Fibroblast of lung (primary cell): Measurements from ENCODE around the gene GPC5.

ENCODE experiments used
- CTCF ChIP-seq, 2 donors: IDR thresholded peaks in 1 of 2; conservative IDR thresholded peaks in 1 of 2; 1 replicate in 1 of 2; 2 replicates in 1 of 2; pipeline ENCODE4 v1.5.1; 2011 to 2012; ENCODE audit warnings: low read length in 2 of 2, control low read depth in 1 of 2, inconsistent platforms in 1 of 2, low read depth in 1 of 2, mild to moderate bottlenecking in 1 of 2
- EZH2 ChIP-seq: IDR thresholded peaks from 2 replicates; pipeline ENCODE4 v1.5.1; 2012; ENCODE audit warnings: low read length, control low read depth, mild to moderate bottlenecking; ENCODE audit errors: missing control alignments

- TF ChIP-seq CTCF (conservative IDR thresholded peaks at IDR 0.05 in 1 of 2, IDR thresholded peaks at IDR 0.05 in 1 of 2; ENCODE audit: low read depth in 1 of 2, low read length in 2 of 2) (no peak), EZH2 (no peak)
Measured at GRCh38 chr13:91467236-91467635, 68.8 kb downstream of the GPC5 start.
